GM19455 (cell line): ENCODE measurements around the gene PLCB1.
"Not testable (repeated sequence)": the region's sequence is repeated elsewhere in the genome, so short reads cannot be mapped to it uniquely, and the experiment has no call there.

Experiments used
- ATAC-seq: cut with Tn5 transposase; IDR thresholded peaks from one replicate; pipeline ENCODE4 v1.9.1; 2021; ENCODE audit not compliant: unreplicated experiment

The PLCB1 gene

GRCh38 chr20:8330319-8330784 is 198.3 kb downstream of the PLCB1 start:
- no peak for ATAC-seq

GRCh38 chr20:8330785-8331695 is 199.0 kb downstream of the PLCB1 start:
- ATAC-seq, result no peak

DNA sequence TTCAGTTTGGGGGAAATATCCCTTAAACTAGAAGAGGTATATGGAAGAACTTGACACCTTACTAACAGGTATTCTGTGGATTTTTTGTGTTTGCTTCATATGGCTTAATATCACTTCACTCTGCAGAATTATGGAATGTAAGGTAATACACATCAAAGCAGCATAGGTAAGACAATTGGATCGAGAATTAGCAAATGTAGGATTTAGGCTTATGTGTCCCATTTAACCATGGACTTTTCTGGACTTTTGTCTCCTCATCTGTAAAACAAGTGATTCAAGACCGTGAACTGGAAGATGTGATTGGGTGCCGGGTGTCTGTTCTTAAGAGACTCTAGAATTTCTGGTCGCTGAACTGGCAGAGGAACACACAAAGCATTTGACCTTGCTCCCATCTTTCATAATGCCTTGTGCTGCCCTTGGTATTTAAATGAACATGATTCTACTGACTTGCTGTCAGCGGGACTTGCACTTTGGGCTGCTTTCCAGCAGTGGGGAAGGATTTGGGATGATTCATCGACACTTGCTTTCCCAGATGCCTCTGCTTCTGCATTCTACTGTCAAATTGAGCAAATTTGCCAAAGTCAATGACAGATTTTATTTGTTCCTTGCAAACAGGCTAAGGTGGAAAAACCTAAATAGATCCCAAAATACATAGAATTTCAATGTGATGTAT is 199.8 kb downstream of the PLCB1 start:
- no peak for ATAC-seq

DNA sequence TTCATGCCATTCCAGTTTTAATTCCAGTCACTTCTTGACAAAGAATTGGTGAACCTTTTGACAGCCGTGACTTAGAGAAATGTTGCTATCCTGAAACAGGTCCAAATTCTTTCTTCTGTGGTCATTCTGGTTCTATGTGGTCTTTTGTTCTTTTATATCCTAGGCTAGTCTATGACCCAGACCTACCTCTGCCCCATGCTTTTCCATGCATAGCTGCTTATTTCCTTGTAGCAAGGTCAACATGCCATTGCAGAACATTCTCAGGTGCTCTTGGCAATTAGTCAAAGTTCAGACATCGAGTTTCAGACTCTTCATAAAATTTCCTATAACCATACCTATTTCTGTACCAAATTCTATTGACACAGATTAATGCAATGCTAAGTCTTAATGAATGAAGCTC is 202.6 kb downstream of the PLCB1 start:
- ATAC-seq, result no peak

- ATAC-seq, result no peak
Measured at GRCh38 chr20:8335059-8335458, 203.0 kb downstream of the PLCB1 start.

DNA sequence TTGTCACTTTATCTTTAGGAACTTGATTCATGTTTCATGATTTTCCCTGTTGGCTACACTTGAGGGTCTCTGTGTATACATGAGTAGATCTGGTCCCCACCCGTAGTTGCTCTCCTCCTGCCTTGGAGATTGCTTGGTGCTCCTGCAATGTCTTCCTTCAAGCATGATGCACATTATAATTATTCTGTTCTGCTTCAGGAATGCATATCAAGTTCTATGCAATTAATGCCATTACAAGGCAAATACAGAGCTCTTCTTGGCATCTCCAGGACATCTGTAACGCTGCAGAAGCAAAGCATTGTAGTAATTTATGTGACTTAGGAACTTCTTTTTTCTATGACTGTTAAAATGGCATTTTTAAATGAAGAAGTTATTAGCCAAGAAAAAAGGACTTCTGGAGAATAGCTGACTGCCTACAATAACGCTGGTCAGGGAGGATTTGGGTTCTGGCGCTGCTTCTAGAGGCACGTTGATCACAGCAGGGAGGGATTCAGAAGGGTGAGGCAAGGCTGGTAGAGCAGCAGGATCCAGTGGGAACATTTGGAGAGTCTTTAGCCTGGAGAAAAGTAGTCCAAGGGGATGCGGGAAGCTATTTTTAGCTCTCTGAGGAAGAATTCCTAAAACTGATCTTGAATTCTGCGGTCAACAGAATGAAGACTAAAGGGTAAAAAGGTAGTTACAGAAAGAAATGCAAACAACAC is 203.6 kb downstream of the PLCB1 start:
- no peak for ATAC-seq

DNA sequence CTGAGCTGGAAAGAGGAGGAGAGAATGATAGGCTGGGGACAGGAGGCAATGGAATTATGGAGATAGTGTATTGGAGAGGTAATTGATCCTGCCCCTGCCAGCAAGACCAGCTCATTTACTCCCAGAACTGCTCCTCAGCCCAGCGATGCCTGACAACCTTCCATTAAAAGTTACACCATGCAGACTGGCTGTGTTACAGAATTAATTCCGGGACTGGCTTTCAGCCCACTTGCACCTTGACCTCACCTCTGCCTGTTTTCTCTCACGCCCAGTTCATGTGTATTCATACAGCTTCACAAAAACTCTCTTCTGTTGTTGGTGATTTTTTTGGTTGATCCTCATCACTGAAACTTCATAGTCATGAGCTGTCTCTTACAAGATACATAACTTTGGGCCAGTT is 207.3 kb downstream of the PLCB1 start:
- no peak for ATAC-seq

DNA sequence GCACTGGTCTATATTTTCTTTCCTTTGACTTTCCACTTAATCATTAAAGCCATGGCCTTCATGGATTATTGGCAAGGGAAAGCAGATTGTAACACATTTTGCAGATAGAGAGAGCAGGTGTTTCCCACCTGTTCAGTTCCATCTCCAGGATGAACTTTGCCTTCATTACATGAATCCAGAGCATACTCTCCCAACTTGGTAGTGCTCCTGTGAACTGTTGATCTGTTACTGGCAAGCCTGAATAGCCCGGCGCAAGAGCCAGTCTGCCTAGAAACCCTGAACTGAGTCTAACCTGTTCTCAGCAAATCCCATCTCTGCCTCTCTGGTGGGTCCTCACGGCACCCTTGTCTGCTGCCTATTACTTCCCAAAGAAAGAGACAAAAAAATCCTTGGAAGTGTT is 210.3 kb downstream of the PLCB1 start:
- ATAC-seq, result no peak

GRCh38 chr20:8344106-8344505 is 212.0 kb downstream of the PLCB1 start:
- ATAC-seq, result no peak

- no peak for ATAC-seq
Measured at GRCh38 chr20:8344631-8345030, 212.6 kb downstream of the PLCB1 start.

GRCh38 chr20:8346700-8347270 is 214.7 kb downstream of the PLCB1 start:
- no peak for ATAC-seq

- ATAC-seq, result not testable (repeated sequence)
Measured at GRCh38 chr20:8350225-8350624, 218.2 kb downstream of the PLCB1 start.

DNA sequence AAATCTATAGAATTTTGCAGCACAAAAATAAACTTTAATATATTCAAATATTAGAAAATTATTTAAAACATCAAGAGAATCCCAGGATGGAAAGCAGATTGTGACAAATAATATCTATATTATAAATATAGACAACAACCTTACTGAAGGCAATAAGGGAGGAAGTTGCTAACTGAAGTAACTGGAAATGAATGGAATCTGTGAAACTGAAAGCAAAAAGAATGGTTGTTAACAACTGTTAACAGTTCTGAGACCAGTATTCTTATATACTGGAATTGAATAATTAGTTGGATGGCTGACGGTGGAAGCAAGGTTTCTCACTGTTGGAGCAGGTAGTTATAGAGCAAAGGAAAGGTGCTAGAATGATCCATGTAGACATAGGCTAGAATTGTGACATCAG is 220.4 kb downstream of the PLCB1 start:
- no peak for ATAC-seq

- ATAC-seq, result no peak
Measured at GRCh38 chr20:8353512-8353911, 221.4 kb downstream of the PLCB1 start.

- ATAC-seq, result no peak
Measured at GRCh38 chr20:8355453-8355852, 223.4 kb downstream of the PLCB1 start.

DNA sequence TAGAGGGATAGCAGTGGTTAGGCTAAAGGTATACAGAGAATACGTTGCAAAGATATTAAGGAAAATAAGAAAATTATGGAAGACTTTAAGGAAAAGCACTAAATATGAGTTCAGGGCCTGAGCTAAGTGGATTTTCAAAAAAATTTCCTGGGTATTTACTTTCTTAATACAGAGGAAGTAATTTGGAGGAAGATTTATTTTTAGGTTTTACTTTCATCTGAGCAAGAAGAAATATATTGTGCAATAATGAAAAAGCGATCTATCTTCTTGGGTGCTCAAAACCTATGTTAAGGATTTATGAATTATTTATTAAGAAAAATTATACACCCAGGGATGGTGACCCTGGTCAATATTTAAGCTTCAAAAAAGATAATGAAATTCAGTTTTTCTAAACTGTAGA is 224.7 kb downstream of the PLCB1 start:
- no peak for ATAC-seq

- no peak for ATAC-seq
Measured at GRCh38 chr20:8357703-8358102, 225.6 kb downstream of the PLCB1 start.

DNA sequence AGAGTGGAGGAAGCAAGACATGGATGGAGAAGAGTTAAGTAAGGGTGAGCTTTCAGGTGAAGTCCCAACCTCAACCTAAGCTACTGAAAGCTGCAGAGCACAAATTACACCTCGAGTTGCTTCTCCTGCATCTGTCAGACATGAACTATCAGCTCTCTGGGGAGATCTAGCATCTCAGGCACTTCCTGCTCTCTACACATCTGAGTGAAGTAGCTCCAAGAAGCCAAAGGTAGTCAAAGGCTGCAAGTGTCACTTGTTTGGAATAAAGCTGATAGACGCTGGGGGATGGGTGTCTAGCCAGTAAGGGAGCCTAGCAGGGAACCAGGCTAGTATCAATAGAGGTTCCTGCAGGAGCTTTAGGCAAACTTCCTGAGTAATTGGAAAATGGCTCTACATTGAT is 228.0 kb downstream of the PLCB1 start:
- ATAC-seq, result no peak

- ATAC-seq, result no peak
Measured at GRCh38 chr20:8361006-8361652, 229.1 kb downstream of the PLCB1 start.

GRCh38 chr20:8361779-8362178 is 229.7 kb downstream of the PLCB1 start:
- ATAC-seq, result no peak

DNA sequence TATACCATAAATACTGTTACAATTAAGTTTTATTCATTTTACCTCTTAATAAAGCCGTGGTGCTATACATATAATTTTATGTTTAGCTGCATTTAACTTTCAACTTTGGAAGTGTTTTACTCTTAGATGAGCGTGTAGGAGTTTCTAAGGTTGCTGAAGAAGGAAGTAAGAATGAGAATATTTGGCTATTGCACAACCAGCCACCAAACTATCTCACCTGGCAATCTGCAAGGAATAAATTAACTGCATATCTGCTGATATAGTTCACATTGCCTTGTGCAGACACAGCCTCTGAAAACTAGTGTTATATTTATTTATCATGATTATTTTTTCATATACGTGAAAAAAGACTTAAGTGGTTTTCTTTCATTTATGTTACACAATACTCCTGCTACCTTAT is 230.4 kb downstream of the PLCB1 start:
- ATAC-seq, result no peak
